WTC11 (cell line): Measurements from ENCODE around the gene ADARB2. TPM values are rescaled to one million over a fixed set of nuclear protein-coding genes. Genes with fewer than 3 reads are reported as not detected.

ENCODE experiments used
- ATAC-seq: fragments of 200-7000 bp; cut with Tn5 transposase; 2 replicates; pipeline ENCODE4 v1.10.0; 2021; ENCODE audit warnings: mild to moderate bottlenecking, moderate library complexity
- CTCF ChIA-PET: fragments of 300-600 bp; sonication (Branson Sonifier 250); formaldehyde crosslinking; loops from one replicate; lab custom pipeline; 2021; ENCODE audit warnings: antibody characterized with exemption; lab: Charles Lee
- POLR2A ChIA-PET: fragments of 350-600 bp; sonication (Branson Sonifier 250); formaldehyde crosslinking; loops from one replicate; lab custom pipeline; 2021; ENCODE audit warnings: antibody characterized with exemption; lab: Charles Lee
- DNase-seq: peaks from one replicate; pipeline ENCODE4 v3.0.0; 2021; ENCODE audit warnings: low spot score
- H3K27ac Mint-ChIP-seq: 2 replicates; pipeline ENCODE4 v1.8.0; 2021; ENCODE audit warnings: mixed read lengths
- H3K27me3 Mint-ChIP-seq: 2 replicates; pipeline ENCODE4 v1.8.0; 2021; ENCODE audit warnings: low read depth, mild to moderate bottlenecking, moderate library complexity, mixed read lengths
- H3K36me3 Mint-ChIP-seq: 2 replicates; pipeline ENCODE4 v1.8.0; 2021; ENCODE audit warnings: mixed read lengths
- H3K4me1 Mint-ChIP-seq: 2 replicates; pipeline ENCODE4 v1.8.0; 2022; ENCODE audit warnings: mixed read lengths
- H3K4me3 Mint-ChIP-seq: 2 replicates; pipeline ENCODE4 v1.8.0; 2021; ENCODE audit warnings: mild to moderate bottlenecking, moderate library complexity, mixed read lengths
- H3K9me3 Mint-ChIP-seq: 2 replicates; pipeline ENCODE4 v1.8.0; 2021; ENCODE audit warnings: mixed read lengths
- ERG ChIP-seq: fragments of 250-450 bp; sonication (Bioruptor Pico); IDR thresholded peaks from 2 replicates; pipeline ENCODE4 v1.8.0; 2021; ENCODE audit warnings: mild to moderate bottlenecking
- ETV6 ChIP-seq: sonication (generic); formaldehyde crosslinking; IDR thresholded peaks from 2 replicates; pipeline ENCODE4 v1.8.1; 2022; ENCODE audit warnings: mild to moderate bottlenecking, missing genetic modification reagents
- IRF2 ChIP-seq: sonication (generic); formaldehyde crosslinking; IDR thresholded peaks from 2 replicates; pipeline ENCODE4 v1.8.0; 2022; ENCODE audit warnings: low read depth, missing genetic modification reagents, borderline replicate concordance
- JUN ChIP-seq: sonication (generic); formaldehyde crosslinking; IDR thresholded peaks from 2 replicates; pipeline ENCODE4 v1.8.0; 2023; ENCODE audit warnings: mild to moderate bottlenecking, missing genetic modification reagents
- KAT7 ChIP-seq: sonication (generic); formaldehyde crosslinking; IDR thresholded peaks from 2 replicates; pipeline ENCODE4 v1.8.1; 2023; ENCODE audit warnings: missing genetic modification reagents, mild to moderate bottlenecking, borderline replicate concordance
- MXD4 ChIP-seq: fragments of 250-450 bp; sonication (Bioruptor Pico); IDR thresholded peaks from 2 replicates; pipeline ENCODE4 v1.8.0; 2021; ENCODE audit warnings: mild to moderate bottlenecking, moderate library complexity, borderline replicate concordance
- MYBL2 ChIP-seq: sonication (generic); formaldehyde crosslinking; IDR thresholded peaks from 2 replicates; pipeline ENCODE4 v1.8.1; 2023; ENCODE audit warnings: mild to moderate bottlenecking, moderate library complexity, missing genetic modification reagents
- SMAD4 ChIP-seq: sonication (generic); formaldehyde crosslinking; IDR thresholded peaks from 2 replicates; pipeline ENCODE4 v1.8.0; 2022; ENCODE audit warnings: mild to moderate bottlenecking, missing genetic modification reagents
- SOX15 ChIP-seq: fragments of 250-450 bp; sonication (Bioruptor Pico); IDR thresholded peaks from 2 replicates; pipeline ENCODE4 v1.9.0; 2021; ENCODE audit warnings: mild to moderate bottlenecking
- TCF7 ChIP-seq: sonication (generic); formaldehyde crosslinking; IDR thresholded peaks from 2 replicates; pipeline ENCODE4 v1.8.0; 2022; ENCODE audit warnings: mild to moderate bottlenecking, low read depth, missing genetic modification reagents, moderate library complexity
- TEAD1 ChIP-seq: sonication (generic); formaldehyde crosslinking; IDR thresholded peaks from 2 replicates; pipeline ENCODE4 v1.8.0; 2022; ENCODE audit warnings: mild to moderate bottlenecking, missing genetic modification reagents
- total RNA-seq: library from RNA; stranded (reverse); gene quantifications from 3 replicates; pipeline ENCODE4 v1.2.3, GENCODE V29; 2021
- TF ChIP-seq, protein P1 (sequence below): fragments of 250-450 bp; sonication (Bioruptor Pico); IDR thresholded peaks from 2 replicates; pipeline ENCODE4 v1.9.0; 2021; ENCODE audit warnings: mild to moderate bottlenecking, borderline replicate concordance
- TF ChIP-seq, protein P2 (sequence below): sonication (generic); formaldehyde crosslinking; IDR thresholded peaks from 2 replicates; pipeline ENCODE4 v1.8.0; 2023; ENCODE audit warnings: missing genetic modification reagents
- TF ChIP-seq, protein P3 (sequence below): sonication (generic); formaldehyde crosslinking; IDR thresholded peaks from 2 replicates; pipeline ENCODE4 v1.8.1; 2022; ENCODE audit warnings: missing genetic modification reagents, borderline replicate concordance
- TF ChIP-seq, protein P4 (sequence below): sonication (generic); formaldehyde crosslinking; IDR thresholded peaks from 2 replicates; pipeline ENCODE4 v1.8.1; 2023; ENCODE audit warnings: mild to moderate bottlenecking, missing genetic modification reagents, borderline replicate concordance
- TF ChIP-seq, protein P5 (sequence below): sonication (generic); formaldehyde crosslinking; IDR thresholded peaks from 2 replicates; pipeline ENCODE4 v1.8.1; 2023; ENCODE audit warnings: mild to moderate bottlenecking, missing genetic modification reagents

The ADARB2 gene
- total RNA-seq, 1 experiment from 2014 or later: 3.7 TPM

DNA sequence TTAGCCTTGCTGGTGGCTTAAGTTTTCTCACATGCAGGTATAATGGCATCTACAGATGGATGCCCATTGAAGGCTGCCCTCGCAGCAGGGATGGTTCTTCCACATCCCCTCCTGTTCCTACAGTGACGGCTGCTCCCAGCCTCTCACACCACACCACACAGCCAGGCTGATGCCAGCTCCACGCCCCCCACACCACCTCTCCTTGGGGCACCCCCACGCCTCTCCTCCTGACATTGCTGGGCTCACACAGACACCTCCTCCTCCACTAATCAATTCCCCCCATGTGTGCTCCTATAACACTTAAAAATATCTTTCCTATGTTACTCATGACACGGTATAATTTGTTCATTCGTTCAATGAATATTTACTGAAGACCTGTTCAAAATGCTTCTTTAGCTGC lies 437.1 kb downstream of the ADARB2 start (continued):
- TF ChIP-seq, protein P1, sequence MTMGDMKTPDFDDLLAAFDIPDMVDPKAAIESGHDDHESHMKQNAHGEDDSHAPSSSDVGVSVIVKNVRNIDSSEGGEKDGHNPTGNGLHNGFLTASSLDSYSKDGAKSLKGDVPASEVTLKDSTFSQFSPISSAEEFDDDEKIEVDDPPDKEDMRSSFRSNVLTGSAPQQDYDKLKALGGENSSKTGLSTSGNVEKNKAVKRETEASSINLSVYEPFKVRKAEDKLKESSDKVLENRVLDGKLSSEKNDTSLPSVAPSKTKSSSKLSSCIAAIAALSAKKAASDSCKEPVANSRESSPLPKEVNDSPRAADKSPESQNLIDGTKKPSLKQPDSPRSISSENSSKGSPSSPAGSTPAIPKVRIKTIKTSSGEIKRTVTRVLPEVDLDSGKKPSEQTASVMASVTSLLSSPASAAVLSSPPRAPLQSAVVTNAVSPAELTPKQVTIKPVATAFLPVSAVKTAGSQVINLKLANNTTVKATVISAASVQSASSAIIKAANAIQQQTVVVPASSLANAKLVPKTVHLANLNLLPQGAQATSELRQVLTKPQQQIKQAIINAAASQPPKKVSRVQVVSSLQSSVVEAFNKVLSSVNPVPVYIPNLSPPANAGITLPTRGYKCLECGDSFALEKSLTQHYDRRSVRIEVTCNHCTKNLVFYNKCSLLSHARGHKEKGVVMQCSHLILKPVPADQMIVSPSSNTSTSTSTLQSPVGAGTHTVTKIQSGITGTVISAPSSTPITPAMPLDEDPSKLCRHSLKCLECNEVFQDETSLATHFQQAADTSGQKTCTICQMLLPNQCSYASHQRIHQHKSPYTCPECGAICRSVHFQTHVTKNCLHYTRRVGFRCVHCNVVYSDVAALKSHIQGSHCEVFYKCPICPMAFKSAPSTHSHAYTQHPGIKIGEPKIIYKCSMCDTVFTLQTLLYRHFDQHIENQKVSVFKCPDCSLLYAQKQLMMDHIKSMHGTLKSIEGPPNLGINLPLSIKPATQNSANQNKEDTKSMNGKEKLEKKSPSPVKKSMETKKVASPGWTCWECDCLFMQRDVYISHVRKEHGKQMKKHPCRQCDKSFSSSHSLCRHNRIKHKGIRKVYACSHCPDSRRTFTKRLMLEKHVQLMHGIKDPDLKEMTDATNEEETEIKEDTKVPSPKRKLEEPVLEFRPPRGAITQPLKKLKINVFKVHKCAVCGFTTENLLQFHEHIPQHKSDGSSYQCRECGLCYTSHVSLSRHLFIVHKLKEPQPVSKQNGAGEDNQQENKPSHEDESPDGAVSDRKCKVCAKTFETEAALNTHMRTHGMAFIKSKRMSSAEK (CRISPR knock-in tag): no peak

DNA sequence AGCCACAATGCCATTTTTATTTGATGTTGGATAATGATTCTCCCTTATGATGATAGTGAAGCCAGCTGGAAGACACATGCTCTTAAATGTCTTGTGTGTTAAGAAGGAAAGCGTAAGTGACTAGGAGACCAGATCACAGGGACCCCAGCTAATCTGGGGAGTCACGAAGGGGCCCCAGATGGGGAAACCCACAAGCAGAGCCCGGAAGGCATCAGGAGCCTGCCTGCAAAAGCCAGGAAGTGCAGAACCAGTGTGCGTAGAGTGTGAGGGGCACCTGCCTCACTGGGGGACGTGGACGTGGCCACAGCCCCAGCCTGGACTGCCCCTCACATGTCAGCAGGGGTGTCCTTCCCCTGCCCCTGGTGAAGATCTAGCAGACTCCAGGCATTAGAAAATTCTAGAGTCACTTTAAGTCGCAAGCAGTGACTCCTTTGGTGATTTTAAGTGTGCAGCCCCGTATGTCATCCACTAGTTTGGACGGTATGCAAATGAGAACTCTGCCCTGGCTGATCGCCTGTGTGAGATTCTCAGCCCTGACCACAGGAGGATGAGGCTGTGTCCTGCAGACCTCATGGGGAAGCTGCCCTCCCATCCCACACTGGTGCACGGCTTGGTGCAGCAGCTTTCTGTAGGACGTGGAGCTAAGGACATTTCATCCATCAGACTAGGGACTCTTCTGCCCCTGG lies 438.1 kb downstream of the ADARB2 start:
- no peak overlapping the region for H3K4me3 Mint-ChIP-seq
- H3K27ac Mint-ChIP-seq: no peak overlapping the region; the same call in 1 of the 2 replicates
- no peaks in the 10 kb centered on the region; the same call in 1 of the 2 replicates for H3K27me3 Mint-ChIP-seq
- peaks cover 46% of the 10 kb centered on the region for H3K4me1 Mint-ChIP-seq
- TF ChIP-seq SOX15 (CRISPR knock-in tag): no peak
- ATAC-seq: no peak
- POLR2A ChIA-PET: no interaction called here
- peaks cover 22% of the 10 kb centered on the region for H3K9me3 Mint-ChIP-seq
- no peak for DNase-seq
- H3K36me3 Mint-ChIP-seq: peaks cover 9% of the 10 kb centered on the region
- CTCF ChIA-PET: interaction anchor here (4.9 kb wide), 1 partner anchor 70 kb away, joined by 49 read pairs; no protein-coding TSS in a partner anchor

DNA sequence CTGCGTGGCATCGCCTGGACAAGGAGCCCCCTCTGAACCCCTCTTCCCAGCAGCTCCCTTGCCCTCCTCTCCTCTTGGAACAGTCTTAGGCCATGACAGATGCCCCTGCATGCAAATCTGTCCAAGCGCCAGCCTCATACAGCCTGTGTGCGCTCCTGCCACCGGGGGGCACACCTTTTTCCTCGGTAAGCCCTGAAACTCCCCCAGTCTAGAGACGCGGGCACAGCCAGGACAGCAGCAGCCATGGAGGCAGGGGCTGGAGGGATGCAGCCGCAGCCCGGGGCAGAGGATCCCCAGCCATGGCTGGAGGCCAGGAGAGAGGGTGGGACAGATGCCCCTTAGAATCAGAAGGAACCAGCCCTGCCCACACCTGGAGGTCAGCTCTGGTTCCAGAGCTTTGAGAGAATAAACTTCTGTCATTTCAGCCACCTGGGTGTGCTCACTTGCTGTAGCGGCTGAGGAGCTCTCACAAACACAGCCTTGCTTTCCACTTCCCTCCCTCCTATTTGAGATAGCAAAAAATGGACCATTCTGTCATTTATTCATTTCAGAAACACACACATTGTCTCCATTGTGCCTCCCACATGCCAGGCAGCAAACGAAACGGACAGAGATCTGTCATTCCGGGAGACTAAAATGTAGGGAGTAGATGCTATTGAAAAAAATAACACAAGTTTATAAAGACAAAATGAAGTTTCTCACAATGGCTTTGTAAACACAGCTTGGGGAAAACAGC lies 439.6 kb downstream of the ADARB2 start:
- H3K36me3 Mint-ChIP-seq: peaks cover 9% of the 10 kb centered on the region
- H3K4me1 Mint-ChIP-seq: peaks cover 57% of the 10 kb centered on the region
- CTCF ChIA-PET: interaction anchor here (0.7 to 4.9 kb wide), 8 partner anchors 12 to 346 kb away, joined by 3 to 49 read pairs (median 4); no protein-coding TSS in a partner anchor
- TF ChIP-seq ERG (CRISPR knock-in tag) (no peak), JUN (CRISPR knock-in tag) (no peak), TCF7 (CRISPR knock-in tag) (no peak), MYBL2 (no peak), MXD4 (CRISPR knock-in tag) (no peak), SMAD4 (CRISPR knock-in tag) (no peak), TEAD1 (CRISPR knock-in tag) (no peak), IRF2 (CRISPR knock-in tag) (no peak), KAT7 (CRISPR knock-in tag) (no peak), ETV6 (CRISPR knock-in tag) (no peak)
- TF ChIP-seq, protein P2, sequence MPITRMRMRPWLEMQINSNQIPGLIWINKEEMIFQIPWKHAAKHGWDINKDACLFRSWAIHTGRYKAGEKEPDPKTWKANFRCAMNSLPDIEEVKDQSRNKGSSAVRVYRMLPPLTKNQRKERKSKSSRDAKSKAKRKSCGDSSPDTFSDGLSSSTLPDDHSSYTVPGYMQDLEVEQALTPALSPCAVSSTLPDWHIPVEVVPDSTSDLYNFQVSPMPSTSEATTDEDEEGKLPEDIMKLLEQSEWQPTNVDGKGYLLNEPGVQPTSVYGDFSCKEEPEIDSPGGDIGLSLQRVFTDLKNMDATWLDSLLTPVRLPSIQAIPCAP (CRISPR knock-in tag): no peak
- TF ChIP-seq, protein P3, sequence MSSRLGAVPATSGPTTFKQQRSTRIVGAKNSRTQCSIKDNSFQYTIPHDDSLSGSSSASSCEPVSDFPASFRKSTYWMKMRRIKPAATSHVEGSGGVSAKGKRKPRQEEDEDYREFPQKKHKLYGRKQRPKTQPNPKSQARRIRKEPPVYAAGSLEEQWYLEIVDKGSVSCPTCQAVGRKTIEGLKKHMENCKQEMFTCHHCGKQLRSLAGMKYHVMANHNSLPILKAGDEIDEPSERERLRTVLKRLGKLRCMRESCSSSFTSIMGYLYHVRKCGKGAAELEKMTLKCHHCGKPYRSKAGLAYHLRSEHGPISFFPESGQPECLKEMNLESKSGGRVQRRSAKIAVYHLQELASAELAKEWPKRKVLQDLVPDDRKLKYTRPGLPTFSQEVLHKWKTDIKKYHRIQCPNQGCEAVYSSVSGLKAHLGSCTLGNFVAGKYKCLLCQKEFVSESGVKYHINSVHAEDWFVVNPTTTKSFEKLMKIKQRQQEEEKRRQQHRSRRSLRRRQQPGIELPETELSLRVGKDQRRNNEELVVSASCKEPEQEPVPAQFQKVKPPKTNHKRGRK (CRISPR knock-in tag): no peak
- TF ChIP-seq, protein P4, sequence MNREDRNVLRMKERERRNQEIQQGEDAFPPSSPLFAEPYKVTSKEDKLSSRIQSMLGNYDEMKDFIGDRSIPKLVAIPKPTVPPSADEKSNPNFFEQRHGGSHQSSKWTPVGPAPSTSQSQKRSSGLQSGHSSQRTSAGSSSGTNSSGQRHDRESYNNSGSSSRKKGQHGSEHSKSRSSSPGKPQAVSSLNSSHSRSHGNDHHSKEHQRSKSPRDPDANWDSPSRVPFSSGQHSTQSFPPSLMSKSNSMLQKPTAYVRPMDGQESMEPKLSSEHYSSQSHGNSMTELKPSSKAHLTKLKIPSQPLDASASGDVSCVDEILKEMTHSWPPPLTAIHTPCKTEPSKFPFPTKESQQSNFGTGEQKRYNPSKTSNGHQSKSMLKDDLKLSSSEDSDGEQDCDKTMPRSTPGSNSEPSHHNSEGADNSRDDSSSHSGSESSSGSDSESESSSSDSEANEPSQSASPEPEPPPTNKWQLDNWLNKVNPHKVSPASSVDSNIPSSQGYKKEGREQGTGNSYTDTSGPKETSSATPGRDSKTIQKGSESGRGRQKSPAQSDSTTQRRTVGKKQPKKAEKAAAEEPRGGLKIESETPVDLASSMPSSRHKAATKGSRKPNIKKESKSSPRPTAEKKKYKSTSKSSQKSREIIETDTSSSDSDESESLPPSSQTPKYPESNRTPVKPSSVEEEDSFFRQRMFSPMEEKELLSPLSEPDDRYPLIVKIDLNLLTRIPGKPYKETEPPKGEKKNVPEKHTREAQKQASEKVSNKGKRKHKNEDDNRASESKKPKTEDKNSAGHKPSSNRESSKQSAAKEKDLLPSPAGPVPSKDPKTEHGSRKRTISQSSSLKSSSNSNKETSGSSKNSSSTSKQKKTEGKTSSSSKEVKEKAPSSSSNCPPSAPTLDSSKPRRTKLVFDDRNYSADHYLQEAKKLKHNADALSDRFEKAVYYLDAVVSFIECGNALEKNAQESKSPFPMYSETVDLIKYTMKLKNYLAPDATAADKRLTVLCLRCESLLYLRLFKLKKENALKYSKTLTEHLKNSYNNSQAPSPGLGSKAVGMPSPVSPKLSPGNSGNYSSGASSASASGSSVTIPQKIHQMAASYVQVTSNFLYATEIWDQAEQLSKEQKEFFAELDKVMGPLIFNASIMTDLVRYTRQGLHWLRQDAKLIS: no peak
- TF ChIP-seq, protein P5, sequence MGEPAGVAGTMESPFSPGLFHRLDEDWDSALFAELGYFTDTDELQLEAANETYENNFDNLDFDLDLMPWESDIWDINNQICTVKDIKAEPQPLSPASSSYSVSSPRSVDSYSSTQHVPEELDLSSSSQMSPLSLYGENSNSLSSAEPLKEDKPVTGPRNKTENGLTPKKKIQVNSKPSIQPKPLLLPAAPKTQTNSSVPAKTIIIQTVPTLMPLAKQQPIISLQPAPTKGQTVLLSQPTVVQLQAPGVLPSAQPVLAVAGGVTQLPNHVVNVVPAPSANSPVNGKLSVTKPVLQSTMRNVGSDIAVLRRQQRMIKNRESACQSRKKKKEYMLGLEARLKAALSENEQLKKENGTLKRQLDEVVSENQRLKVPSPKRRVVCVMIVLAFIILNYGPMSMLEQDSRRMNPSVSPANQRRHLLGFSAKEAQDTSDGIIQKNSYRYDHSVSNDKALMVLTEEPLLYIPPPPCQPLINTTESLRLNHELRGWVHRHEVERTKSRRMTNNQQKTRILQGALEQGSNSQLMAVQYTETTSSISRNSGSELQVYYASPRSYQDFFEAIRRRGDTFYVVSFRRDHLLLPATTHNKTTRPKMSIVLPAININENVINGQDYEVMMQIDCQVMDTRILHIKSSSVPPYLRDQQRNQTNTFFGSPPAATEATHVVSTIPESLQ: no peak

More for the DNA sequence above, 439.6 kb downstream of the ADARB2 start:
- Mint-ChIP-seq H3K9me3 (peaks cover 22% of the 10 kb centered on the region), H3K27me3 (peaks cover 3% of the 10 kb centered on the region; the same call in 1 of the 2 replicates), H3K27ac (peak overlapping the region; percentile 83; the same call in 1 of the 2 replicates), H3K4me3 (no peak overlapping the region)
- DNase-seq (peak; percentile 61), ATAC-seq (peak; percentile 90)
- POLR2A ChIA-PET: interaction anchor here (0.7 kb wide), 1 partner anchor 24 kb away, joined by 7 read pairs; no protein-coding TSS in a partner anchor
